Testis (tissue), 2 donors: ENCODE measurements around the gene ACTMAP.

Source experiments
- POLR2A ChIP-seq: fragments of 450-650 bp; IDR thresholded peaks from one replicate; pipeline ENCODE4 v1.6.1; 2017; ENCODE audit warnings: antibody characterized with exemption, mild to moderate bottlenecking, moderate library complexity
- TF ChIP-seq, protein P1 (sequence below), 3 experiments: fragments of 450-650 bp in 2 of 3; fragments of 200-600 bp in 1 of 3; sonication (generic) in 1 of 3; IDR thresholded peaks; one replicate each; pipeline ENCODE4 v1.5.1; 2016 to 2019; ENCODE audit warnings: antibody characterized with exemption in 3 of 3, mild to moderate bottlenecking in 2 of 3, moderate library complexity in 1 of 3

DNA sequence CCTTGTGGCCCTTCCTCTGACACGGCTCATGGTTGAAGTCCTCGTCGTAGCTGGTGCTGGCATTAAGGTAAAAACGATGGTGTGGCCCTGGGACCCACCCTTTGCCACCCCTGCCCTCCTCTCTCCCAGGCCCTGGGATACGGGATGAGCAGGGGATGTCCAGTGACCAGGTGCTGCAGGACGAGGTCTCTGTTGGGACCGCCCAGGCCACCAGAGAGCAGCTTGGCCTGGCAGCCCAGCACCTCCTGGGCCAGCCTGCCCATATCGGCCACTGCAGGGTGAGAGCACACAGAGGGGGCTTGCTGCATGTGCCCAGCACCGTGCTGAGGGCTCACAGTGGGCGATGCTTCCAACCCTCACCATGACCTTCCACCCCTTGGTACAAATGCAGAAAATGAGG, 6.4 kb downstream of the ACTMAP start:
- TF ChIP-seq, protein P1, sequence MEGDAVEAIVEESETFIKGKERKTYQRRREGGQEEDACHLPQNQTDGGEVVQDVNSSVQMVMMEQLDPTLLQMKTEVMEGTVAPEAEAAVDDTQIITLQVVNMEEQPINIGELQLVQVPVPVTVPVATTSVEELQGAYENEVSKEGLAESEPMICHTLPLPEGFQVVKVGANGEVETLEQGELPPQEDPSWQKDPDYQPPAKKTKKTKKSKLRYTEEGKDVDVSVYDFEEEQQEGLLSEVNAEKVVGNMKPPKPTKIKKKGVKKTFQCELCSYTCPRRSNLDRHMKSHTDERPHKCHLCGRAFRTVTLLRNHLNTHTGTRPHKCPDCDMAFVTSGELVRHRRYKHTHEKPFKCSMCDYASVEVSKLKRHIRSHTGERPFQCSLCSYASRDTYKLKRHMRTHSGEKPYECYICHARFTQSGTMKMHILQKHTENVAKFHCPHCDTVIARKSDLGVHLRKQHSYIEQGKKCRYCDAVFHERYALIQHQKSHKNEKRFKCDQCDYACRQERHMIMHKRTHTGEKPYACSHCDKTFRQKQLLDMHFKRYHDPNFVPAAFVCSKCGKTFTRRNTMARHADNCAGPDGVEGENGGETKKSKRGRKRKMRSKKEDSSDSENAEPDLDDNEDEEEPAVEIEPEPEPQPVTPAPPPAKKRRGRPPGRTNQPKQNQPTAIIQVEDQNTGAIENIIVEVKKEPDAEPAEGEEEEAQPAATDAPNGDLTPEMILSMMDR (IDR thresholded peaks at IDR 0.05): no peak
- no peak for TF ChIP-seq POLR2A
